ENCODE results near the gene SDHAF2.
"Not testable (repeated sequence)": the region's sequence is repeated elsewhere in the genome, so short reads cannot be mapped to it uniquely, and the experiment has no call there.

SDHAF2 gene

DNA sequence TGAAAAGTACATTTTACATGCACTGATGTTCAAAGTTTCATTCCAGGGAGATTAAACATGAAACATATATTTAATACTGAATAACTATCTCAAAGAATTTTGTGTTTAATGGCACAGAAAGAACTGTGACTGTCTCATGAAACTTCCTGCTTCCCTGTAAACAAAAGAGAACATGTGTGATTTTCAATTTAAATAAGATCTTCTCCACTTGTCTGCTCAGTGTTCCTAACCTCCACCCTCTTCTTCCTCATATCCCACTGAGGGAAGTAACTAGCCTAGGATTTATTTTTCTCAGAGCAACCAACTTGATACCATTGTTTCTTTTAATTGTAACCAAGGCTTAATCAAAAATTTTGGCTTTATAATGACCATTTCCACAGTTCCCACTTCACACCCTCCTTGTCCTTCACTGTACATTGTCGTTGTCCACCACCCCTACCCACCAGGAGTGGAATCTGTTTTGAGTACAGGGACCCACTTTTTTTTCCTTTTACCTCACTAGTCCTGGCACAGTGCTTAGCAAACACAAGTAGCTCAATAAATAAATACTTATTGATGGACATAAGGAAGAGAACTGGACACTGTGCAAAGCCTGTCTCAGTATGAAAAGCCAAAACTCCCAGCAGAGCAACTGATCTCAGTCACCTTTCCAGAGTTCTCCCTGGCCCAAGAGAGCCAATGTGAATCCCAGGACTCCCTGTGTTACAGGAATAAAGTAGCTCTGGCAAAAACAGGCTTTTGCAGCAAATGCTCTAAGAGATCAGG is 4.4 kb upstream of the SDHAF2 start:
- no peak for DNase-seq (ENCODE audit: low read depth)

DNA sequence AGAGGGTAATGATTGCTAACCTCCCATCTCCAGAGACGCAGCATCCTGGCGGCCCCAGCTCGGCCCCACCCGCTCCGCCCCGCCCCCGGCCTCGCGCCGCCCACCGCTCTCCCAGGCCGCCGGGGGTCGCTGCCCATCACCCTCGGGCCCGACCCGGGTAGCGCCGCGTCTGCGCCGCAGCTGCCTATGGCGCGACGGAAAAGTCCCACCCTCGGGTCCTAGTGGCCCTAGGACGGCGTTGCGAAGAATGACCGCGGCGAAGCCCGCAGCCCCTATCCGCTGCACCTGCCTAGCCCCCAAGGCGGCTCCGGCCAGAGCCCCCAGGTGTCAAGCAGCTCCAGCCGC is 606 bp upstream of the SDHAF2 start:
- DNase-seq (ENCODE audit: low read depth), result peak; percentile 62

DNA sequence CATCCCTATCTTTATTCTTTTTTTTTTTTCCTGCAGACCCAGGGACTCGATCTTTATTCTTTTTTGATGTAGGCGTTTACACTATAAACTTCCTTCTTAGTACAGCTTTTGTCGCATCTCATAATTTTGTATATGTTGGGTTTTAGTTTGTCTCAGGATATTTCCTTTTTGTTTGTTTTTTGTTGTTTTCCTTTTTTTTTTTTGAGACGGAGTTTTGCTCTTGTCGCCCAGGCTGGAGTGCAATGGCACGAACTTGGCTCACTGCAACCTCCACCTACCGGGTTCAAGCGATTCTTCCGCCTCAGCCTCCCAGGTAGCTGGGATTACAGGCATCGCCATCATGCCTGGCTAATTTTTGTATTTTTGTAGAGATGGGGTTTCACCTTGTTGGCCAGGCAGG is 915 bp downstream of the SDHAF2 start:
- DNase-seq (ENCODE audit: low read depth), result not testable (repeated sequence)

DNA sequence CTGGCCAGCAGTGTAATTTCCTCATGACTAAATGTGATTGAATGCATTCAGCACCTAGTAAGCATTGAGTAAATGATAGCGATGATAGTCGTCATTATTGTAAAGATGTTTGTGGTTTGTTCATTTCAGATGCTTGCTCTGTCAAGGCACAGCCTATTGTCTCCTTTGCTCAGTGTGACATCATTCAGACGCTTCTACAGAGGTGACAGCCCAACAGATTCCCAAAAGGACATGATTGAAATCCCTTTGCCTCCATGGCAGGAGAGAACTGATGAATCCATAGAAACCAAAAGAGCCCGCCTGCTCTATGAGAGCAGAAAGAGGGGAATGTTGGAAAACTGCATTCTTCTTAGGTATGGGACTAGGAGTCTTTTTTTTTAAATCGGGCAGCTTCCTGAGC is 7.6 kb downstream of the SDHAF2 start:
- DNase-seq (ENCODE audit: low read depth), result no peak

DNA sequence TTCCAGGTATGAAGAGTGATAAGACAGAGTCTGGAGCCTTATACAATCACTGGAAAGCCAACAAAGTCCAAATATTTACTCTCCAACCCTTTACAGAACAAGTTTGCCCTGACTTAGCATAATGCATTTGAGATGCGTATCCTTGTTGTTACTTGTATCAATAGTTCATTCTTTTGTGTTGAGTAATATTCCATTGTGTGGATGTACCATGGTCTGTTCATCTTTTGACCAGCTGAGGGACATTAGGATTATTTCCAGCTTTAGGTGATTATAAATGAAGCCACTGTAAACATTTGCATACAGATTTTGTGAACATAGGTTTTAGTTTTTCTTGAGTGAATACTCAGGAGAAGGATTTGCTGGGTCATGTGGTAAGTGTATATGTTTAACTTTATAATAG is 9.7 kb downstream of the SDHAF2 start:
- no peak for DNase-seq (ENCODE audit: low read depth)

DNA sequence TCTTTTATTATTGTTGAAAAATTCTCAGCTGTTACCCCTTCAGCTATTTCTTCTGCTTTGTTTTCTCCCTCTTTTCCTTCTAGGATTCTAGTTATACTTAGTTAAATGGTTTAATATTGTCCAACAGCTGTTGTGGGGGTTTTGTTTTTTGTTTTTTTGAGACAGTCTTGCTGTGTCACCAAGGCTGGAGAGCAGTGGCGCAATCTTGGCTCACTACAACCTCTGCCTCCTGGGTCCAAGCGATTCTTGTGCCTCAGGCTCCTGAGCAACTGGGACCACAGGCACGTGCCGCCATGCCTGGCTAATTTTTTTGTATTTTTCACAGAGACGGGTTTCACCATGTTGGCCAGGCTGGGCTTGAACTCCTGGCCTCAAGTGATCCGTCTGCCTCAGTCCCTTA is 12.7 kb downstream of the SDHAF2 start:
- DNase-seq (ENCODE audit: low read depth), result peak; percentile 56

DNA sequence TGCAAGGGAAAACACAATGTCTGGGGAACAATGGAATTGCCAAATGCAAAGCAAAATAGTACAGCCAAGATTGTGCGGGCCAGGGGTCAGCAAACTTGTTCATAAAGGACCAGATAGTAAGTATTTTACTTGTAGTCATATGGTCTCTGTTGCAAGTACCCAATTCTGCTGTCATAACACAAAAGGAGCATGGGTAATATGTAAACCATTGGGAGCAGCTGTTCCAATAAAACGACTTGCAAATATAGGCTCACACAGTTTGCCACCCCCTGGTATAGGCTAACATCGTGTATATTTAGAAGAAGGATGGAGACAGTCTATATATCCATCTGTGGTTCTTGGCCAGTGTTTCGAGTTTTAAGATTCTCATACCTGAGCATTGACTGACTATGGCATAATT is 15.6 kb downstream of the SDHAF2 start:
- DNase-seq (ENCODE audit: low read depth), result no peak

DNA sequence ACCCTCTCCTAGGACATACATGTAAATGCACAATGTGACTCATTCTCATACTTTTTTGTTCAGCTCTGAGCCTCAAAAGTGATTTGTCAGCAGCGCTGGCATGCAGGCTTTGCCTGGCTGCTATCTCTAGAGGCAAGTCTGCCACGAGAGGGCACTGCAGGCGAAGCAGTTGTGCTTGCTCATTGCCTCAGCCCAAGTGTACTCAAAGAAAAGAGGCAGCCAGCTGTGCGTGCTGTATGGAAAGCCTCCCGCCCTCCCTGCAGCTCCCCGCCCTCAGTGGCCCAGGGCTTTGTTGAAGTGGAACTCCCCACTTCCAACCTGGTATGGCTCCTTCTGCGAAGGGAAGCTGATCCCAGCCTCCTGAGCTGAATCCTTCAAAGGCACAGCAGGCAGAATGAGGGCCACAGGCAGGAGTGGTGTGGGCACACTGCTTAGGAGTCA is 16.3 kb downstream of the SDHAF2 start:
- DNase-seq (ENCODE audit: low read depth), result peak; percentile 93

DNA sequence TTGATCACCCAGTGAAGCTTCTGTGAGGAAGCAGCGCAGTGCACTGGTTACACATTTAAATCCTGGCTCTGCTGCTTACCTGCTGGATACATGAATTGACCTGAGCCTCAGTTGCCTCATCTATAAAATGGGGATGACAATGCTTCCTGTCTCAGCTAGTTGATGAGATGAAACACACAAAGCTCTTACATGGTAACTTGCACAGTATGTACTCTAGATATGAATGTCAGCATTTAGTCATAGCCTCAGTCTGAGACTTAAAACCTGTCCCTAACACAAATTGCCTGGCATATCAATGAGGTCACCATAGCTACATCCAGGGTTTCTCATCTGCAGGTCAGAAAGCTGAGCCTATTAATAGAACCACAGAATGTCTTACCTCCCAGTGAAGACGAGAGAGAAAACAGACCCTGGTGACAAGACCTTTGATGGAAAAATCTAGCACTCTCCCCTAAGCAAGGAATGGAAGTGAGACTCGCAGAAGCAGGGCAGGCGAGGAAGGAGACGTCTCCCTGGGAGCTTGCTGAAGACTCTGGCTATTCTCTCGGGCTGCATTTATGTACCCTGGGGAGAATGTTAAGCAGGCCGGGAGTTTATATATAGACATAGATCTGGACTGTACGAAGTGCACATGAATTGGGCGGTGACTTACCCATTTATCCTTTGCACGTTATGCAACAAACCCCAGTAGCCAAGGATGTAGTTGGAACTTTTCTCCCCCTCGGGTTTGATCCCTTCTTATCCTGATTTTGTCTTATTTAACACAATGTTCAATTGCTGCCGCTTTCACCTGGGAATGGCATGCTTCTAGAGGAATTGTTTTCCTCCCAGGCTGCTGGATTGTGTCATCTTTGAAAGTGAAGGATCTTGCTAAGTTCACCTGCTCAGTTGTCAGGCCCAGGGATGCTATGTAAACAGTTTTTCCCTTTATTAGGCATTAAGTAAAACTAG is 18.0 kb downstream of the SDHAF2 start:
- no peak for DNase-seq (ENCODE audit: low read depth)

DNA sequence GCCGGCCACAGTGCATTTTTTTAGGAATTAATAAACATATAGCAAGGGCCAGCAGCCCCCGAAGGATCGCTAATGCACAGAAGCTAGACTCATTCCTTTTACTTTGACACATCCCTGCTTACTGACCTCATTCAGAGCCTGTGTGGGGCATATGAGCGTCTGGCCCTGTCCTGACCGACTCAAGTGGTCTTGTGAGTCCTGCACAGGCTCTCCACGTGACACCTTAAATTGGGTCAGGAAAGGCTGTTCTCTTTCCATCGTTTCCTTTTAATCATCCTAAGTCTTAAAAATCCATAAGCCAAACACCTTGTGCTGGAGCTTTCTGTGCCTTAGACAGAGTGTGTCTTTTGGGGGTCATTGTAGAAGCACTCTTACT is 18.6 kb downstream of the SDHAF2 start:
- no peak for DNase-seq (ENCODE audit: low read depth)

DNA sequence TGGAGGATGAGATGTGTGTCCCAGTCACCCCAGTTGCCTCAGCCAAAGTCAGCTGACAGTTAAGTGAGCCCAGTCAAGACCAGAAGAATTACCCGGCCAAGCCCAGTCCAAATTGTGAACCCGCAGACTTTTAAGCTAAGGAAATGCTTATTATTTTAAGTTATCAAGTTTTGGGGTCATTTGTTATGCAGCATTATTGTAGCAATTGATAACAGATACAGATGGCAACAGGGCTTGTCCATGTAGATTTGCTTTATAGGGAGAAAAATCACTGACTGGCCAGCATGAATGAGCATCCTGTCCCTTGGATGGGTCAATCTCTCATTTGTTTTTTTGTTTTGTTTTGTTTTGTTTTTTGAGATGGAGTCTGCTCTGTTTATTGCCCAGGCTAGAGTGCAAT is 22.9 kb downstream of the SDHAF2 start:
- DNase-seq (ENCODE audit: low read depth), result no peak

DNA sequence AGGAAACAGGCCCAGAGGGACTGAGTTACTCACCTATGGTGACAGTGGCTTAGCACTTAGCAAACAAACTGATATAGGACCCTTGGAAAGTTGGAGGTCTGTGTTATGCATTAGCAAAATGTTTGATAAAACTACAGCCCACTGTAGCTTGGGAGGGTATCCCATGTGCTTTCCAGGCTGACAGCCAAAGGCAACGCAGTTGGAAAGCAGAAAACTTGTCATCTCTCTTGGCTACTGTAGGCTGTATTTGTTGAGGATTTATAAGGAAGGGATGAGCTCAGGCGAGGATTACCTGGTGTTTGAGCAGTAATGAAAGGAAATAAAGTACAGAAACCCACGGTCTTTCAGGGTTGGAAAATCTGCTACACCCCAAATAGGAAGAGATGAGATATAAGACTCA is 23.8 kb downstream of the SDHAF2 start:
- no peak for DNase-seq (ENCODE audit: low read depth)

DNA sequence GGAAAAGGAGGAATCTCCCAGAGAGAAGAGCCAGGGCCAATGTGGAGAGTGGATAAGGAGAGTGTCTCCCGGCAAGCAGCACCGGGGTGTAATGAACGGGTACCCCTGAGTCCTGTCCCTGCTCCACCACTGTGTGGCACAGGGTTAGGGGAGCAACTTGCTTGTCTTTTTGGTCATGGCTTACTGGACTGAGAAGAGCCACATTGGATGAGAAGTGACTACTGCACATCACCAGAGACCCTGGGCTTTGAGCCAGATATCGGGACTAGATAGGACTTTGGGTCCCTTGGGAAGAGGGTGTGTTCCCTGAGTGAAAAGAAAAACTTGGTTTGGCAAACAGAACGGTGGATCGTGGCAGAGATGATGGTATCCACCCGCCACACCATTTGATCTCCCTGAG is 24.6 kb downstream of the SDHAF2 start:
- DNase-seq (ENCODE audit: low read depth), result no peak

DNA sequence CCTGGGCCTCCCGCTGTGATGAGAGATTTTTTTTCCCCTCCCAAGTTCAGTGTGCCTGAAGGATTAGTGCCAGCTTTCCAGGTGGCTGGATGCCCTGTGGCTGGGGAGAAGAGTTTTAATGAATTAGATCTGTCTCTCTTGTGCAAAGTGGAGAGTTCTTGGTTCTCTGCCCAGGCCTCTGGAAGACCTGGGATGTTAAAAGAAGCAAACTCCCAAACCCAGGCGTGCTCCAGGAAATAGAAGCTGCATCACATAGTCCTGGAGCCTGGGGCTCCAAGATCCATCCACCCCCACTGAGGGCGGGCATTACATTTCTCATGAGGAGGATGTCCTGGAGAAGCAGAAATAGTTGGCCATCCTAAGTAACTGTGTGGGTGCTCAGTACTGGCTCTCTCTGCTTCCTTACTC is 30.6 kb downstream of the SDHAF2 start:
- peak; percentile 82 for DNase-seq (ENCODE audit: low read depth)

DNA sequence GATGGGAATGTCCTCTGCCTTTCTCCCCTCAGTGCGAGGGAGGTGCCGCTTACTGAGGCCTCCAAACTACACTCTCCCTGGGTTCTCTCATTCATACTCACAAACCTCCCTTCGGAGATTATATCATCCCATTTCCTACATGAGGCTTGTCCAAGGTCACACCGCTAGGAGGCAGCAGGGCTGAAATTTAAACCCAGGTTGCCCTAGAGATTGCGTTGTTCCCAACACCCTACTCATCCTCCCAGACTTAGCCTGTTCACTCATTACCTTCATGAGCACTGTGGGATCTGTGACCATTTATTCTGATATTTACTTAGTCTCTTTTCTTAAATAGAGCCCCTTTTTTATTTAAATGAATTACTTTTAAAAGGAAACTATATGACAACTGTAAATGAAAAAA is 31.1 kb downstream of the SDHAF2 start:
- DNase-seq (ENCODE audit: low read depth), result no peak

DNA sequence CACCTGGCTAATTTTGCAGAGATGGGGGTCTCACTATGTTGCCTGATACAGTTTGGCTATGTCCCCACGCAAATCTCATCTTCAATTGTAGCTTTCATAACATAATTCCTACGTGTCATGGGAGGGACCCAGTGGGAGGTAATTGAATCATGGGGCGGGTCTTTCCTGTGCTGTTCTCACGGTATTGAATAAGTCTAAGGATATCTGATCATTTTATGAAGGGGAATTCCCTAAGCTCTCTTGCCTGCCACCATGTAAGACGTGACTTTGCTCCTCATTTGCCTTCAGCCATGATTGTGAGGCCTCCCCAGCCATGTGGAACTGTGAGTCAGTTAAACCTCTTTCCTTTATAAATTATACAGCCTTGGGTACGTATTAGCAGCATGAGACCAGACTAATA is 37.7 kb downstream of the SDHAF2 start:
- not testable (repeated sequence) for DNase-seq (ENCODE audit: low read depth)

DNA sequence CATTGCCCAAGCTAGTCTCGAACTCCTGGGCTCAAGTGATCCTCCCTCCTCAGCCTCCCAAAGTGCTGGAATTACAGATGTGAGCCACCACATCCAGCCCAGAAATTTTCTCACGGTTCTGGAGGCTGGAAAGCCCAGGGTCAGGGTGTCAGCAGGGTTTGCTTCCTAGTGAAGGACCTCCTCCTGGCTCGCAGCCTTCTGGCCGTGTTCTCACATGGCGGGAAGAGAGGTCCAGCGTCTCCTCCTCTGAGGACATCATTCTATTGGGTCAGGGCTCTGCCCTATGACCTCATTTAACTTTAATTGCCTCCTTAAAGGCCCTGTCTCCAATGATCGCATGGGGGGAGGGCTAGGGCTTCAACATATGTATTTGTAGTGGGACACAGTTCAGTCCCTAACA is 38.1 kb downstream of the SDHAF2 start:
- DNase-seq (ENCODE audit: low read depth), result no peak

DNA sequence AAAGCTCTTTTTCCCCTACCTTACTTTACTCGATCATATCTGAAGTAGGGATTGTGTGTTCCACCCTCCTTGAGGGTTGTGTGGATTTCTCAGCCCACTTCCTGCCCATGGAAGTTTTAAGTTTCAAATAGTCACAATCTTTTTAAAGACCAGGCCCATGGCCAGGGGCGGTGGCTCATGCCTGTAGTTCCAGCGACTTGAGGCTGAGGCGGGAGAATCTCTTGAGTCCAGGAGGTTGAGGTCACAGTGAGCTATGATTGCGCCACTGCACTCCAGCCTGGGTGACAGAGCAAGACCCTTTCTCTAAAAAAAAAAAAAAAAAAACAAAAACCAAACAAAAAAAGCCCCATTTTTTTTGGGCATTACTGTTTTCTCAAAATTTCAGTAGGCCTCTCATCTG is 42.4 kb downstream of the SDHAF2 start:
- DNase-seq (ENCODE audit: low read depth), result peak; percentile 78

DNA sequence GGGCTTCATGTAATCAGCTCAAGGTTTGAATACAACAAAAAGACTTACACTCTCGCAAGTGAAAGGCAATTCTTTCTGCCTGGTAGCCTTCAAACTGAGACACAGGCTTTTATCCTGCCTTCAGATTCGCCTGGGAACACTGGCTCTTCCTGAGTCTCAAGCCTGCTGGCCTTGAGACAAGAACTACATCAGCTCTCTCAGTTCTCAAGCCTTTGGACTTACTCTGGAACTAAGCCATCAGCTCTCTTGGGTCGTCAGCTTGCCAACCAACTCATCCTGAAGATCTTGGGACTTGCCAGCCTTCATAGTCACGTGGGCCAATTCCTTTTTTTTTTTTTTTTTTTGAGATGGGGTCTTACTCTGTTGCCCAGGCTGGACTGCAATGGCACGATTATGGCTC is 42.9 kb downstream of the SDHAF2 start:
- peak; percentile 86 for DNase-seq (ENCODE audit: low read depth)

DNA sequence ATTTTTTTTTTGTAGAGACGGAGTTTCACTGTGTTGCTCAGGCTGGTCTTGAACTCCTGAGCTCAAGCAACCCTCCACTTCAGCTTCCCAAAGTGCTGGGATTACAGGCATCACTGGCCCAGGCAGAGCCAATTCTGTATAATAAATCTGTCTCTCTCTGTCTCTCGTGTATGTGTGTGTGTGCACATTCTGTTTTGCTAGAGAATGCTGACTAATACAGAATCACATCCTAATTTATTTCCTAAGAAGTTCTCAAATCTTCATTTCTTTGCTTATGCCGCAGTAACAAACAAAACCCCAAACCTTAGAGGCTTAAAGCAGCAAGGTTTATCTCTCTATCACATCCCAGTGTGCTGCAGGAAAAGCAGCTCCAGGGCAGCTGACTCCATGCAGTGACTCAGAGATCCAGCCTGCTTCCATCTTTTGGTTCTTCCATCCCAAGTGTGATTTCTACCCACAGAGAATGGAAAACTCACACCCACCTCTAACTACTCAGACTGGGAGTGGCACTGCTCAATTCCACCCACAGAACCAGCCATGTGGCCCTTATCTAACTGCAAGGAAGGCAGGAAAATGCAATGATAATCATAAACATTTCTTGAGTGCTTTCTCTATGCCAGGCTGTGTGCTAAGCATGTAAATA is 43.6 kb downstream of the SDHAF2 start:
- peak; percentile 22 for DNase-seq (ENCODE audit: low read depth)

DNA sequence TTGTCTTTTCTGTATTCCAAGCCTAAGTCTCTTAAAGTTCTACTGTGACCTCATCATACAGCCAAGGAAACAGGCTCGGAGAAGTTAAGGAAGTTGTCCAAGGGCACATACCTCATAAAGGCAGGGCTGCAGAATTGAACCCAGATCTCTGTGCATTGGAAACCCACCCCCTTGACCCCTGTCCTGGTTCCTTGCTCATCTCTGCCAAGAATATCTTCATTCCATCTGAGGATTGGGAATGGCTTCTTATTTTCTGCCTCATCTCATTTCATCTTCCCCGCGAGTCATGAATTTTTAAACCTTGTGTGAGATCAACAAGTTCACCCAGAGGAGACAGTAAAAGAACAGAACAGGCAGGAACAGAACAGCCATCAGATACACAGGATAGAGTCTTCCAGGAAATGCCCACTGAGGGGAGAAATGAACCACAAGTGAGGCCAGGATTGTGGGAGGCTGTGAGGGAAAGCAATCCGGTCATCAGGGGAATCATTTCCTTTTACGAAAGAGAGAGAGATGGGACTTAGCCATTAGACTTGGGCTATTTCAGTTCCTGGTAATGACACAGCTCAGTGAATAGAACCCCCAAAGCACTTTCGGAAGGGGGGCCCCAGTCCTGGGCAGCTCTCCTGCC is 44.2 kb downstream of the SDHAF2 start:
- no peak for DNase-seq (ENCODE audit: low read depth)

DNA sequence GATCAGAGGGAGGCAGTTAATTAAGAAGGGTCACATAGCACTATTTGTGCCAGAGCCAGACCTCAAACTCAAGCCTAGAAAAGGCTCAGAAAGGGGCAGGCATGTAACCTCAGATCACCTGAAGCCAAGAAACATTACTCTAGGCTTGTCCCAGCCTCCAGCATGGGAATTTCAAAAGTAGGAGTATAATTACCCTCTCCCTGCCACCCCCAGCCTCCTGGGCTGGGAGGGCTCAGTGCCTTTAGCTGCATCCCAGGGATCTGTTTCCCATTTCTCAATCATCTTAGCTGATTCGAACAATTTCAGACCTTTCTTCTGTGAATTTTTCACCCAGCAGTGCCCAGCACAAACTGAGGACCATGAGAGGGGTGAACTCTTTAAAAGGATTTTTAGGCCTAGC is 45.5 kb downstream of the SDHAF2 start:
- no peak for DNase-seq (ENCODE audit: low read depth)
